GM12878 (cell line): Measurements from ENCODE around the gene S100A6.

Experiments used
- EZH2 ChIP-seq: IDR thresholded peaks from 2 replicates; pipeline ENCODE4 v1.6.1; 2012; ENCODE audit warnings: low read depth, mild to moderate bottlenecking, control low read depth, inconsistent platforms, low read length, borderline replicate concordance; ENCODE audit not compliant: control insufficient read depth
- KDM1A ChIP-seq: fragments of 200-600 bp; sonication (generic); IDR thresholded peaks from 2 replicates; pipeline ENCODE4 v1.6.1; 2016; ENCODE audit warnings: borderline replicate concordance
- MXI1 ChIP-seq: fragments of 150-350 bp; IDR thresholded peaks from 2 replicates; pipeline ENCODE4 v1.6.1; 2011; ENCODE audit warnings: low read depth, mild to moderate bottlenecking, inconsistent platforms, low read length, improper control_type of control experiment
- RAD21 ChIP-seq: IDR thresholded peaks from 2 replicates; pipeline ENCODE4 v1.6.1; 2011; ENCODE audit warnings: mild to moderate bottlenecking, low read depth, low read length, moderate library complexity; ENCODE audit not compliant: insufficient read depth
- SIN3A ChIP-seq: IDR thresholded peaks from 2 replicates; pipeline ENCODE4 v1.6.1; 2012; ENCODE audit warnings: low read depth, low read length, improper control_type of control experiment
- SMC3 ChIP-seq: IDR thresholded peaks from 2 replicates; pipeline ENCODE4 v1.6.1; 2011; ENCODE audit warnings: low read length, improper control_type of control experiment, borderline replicate concordance
- TARDBP ChIP-seq: IDR thresholded peaks from 2 replicates; pipeline ENCODE4 v1.6.1; 2016; ENCODE audit warnings: borderline replicate concordance
- TCF12 ChIP-seq: IDR thresholded peaks from 2 replicates; pipeline ENCODE4 v1.6.1; 2011; ENCODE audit warnings: low read depth, mild to moderate bottlenecking, low read length
- ZBTB33 ChIP-seq: fragments of 450-650 bp; IDR thresholded peaks from 2 replicates; pipeline ENCODE4 v1.6.1; 2017; ENCODE audit warnings: mild to moderate bottlenecking
- TF ChIP-seq, protein P1 (sequence below): IDR thresholded peaks from 2 replicates; pipeline ENCODE4 v1.6.1; 2012; ENCODE audit warnings: mild to moderate bottlenecking, low read depth, low read length
- TF ChIP-seq, protein P2 (sequence below), 3 experiments: IDR thresholded peaks in 2 of 3; conservative IDR thresholded peaks in 1 of 3; 2 replicates each; pipeline ENCODE4 v1.5.1; 2011; ENCODE audit warnings: low read depth in 3 of 3, low read length in 3 of 3, mild to moderate bottlenecking in 3 of 3, control low read depth in 2 of 3, moderate library complexity in 2 of 3, inconsistent platforms in 1 of 3, mixed read lengths in 1 of 3; ENCODE audit not compliant: control insufficient read depth in 2 of 3, insufficient read depth in 1 of 3; ENCODE audit errors: extremely low read depth in 1 of 3

- TF ChIP-seq KDM1A = no peak
- TF ChIP-seq TCF12 = no peak
- no peak for TF ChIP-seq ZBTB33
- TF ChIP-seq SIN3A = no peak
- TF ChIP-seq, protein P1, sequence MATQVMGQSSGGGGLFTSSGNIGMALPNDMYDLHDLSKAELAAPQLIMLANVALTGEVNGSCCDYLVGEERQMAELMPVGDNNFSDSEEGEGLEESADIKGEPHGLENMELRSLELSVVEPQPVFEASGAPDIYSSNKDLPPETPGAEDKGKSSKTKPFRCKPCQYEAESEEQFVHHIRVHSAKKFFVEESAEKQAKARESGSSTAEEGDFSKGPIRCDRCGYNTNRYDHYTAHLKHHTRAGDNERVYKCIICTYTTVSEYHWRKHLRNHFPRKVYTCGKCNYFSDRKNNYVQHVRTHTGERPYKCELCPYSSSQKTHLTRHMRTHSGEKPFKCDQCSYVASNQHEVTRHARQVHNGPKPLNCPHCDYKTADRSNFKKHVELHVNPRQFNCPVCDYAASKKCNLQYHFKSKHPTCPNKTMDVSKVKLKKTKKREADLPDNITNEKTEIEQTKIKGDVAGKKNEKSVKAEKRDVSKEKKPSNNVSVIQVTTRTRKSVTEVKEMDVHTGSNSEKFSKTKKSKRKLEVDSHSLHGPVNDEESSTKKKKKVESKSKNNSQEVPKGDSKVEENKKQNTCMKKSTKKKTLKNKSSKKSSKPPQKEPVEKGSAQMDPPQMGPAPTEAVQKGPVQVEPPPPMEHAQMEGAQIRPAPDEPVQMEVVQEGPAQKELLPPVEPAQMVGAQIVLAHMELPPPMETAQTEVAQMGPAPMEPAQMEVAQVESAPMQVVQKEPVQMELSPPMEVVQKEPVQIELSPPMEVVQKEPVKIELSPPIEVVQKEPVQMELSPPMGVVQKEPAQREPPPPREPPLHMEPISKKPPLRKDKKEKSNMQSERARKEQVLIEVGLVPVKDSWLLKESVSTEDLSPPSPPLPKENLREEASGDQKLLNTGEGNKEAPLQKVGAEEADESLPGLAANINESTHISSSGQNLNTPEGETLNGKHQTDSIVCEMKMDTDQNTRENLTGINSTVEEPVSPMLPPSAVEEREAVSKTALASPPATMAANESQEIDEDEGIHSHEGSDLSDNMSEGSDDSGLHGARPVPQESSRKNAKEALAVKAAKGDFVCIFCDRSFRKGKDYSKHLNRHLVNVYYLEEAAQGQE = no peak
- TF ChIP-seq EZH2 = no peak
- no peak for TF ChIP-seq MXI1
- TF ChIP-seq TARDBP = no peak
- TF ChIP-seq RAD21 = no peak
- TF ChIP-seq SMC3 = no peak
- TF ChIP-seq, protein P2, sequence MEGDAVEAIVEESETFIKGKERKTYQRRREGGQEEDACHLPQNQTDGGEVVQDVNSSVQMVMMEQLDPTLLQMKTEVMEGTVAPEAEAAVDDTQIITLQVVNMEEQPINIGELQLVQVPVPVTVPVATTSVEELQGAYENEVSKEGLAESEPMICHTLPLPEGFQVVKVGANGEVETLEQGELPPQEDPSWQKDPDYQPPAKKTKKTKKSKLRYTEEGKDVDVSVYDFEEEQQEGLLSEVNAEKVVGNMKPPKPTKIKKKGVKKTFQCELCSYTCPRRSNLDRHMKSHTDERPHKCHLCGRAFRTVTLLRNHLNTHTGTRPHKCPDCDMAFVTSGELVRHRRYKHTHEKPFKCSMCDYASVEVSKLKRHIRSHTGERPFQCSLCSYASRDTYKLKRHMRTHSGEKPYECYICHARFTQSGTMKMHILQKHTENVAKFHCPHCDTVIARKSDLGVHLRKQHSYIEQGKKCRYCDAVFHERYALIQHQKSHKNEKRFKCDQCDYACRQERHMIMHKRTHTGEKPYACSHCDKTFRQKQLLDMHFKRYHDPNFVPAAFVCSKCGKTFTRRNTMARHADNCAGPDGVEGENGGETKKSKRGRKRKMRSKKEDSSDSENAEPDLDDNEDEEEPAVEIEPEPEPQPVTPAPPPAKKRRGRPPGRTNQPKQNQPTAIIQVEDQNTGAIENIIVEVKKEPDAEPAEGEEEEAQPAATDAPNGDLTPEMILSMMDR (IDR thresholded peaks at IDR 0.05 in 2 of 3, conservative IDR thresholded peaks at IDR 0.05 in 1 of 3; ENCODE audit: control insufficient read depth in 2 of 3, extremely low read depth in 1 of 3, insufficient read depth in 1 of 3, low read depth in 3 of 3, low read length in 3 of 3) = no peak
Measured at GRCh38 chr1:153560771-153561465, 25.1 kb upstream of the S100A6 start.
